Mucosa of rectum (tissue), 2 donors: ENCODE measurements around the gene MAPKAP1.

ENCODE experiments used
- H3K27ac ChIP-seq, 2 donors: one replicate each; pipeline ENCODE4 v1.7.0; 2013; ENCODE audit warnings: inconsistent platforms in 2 of 2, low read depth in 2 of 2, low read length in 2 of 2
- H3K27me3 ChIP-seq, 2 donors: one replicate each; pipeline ENCODE4 v1.7.0; 2013; ENCODE audit warnings: low read length in 2 of 2; ENCODE audit not compliant: control insufficient read depth in 2 of 2, insufficient read depth in 2 of 2
- H3K36me3 ChIP-seq, 2 donors: one replicate each; pipeline ENCODE4 v1.7.0; 2013; ENCODE audit warnings: low read length in 2 of 2; ENCODE audit not compliant: control insufficient read depth in 2 of 2, insufficient read depth in 2 of 2
- H3K4me1 ChIP-seq, 2 donors: one replicate each; pipeline ENCODE4 v1.7.0; 2013; ENCODE audit warnings: low read length in 2 of 2, mild to moderate bottlenecking in 1 of 2; ENCODE audit not compliant: control insufficient read depth in 2 of 2, insufficient read depth in 2 of 2
- H3K4me3 ChIP-seq, 2 donors: one replicate each; pipeline ENCODE4 v1.7.0; 2013; ENCODE audit warnings: low read length in 2 of 2
- H3K9ac ChIP-seq, 2 donors: one replicate each; pipeline ENCODE4 v1.7.0; 2013; ENCODE audit warnings: low read length in 2 of 2, low read depth in 1 of 2, mild to moderate bottlenecking in 1 of 2
- H3K9me3 ChIP-seq, 2 donors: one replicate each; pipeline ENCODE4 v1.7.0; 2013; ENCODE audit warnings: low read length in 2 of 2; ENCODE audit not compliant: control insufficient read depth in 2 of 2
- donor health status: healthy.
- donor health status: Normal muscosa, but diverticular disease.

Gene MAPKAP1

GRCh38 chr9:125747765-125748445 is 40.9 kb upstream of the MAPKAP1 start:
- no peaks in the 10 kb centered on the region for H3K36me3 ChIP-seq
- H3K9ac ChIP-seq: peak overlapping the region; percentile 65 to 66
- H3K4me1 ChIP-seq: peaks cover 9 to 20% of the 10 kb centered on the region in 2 donors
- H3K9me3 ChIP-seq: no peaks in the 10 kb centered on the region
- peak overlapping the region; percentile 82 to 90 for H3K4me3 ChIP-seq
- H3K27me3 ChIP-seq: peaks cover 0 to 2% of the 10 kb centered on the region in 2 donors
- peak overlapping the region; percentile 64 to 84 for H3K27ac ChIP-seq

- peak within 1 kb of the TSS; percentile 82 to 90 for H3K4me3 ChIP-seq
- H3K27ac ChIP-seq: peak within 1 kb of the TSS; percentile 80 to 84
- H3K4me1 ChIP-seq: peaks cover 9 to 20% of the 10 kb centered on the region in 2 donors
- H3K27me3 ChIP-seq: peaks cover 0 to 2% of the 10 kb centered on the region in 2 donors
- H3K36me3 ChIP-seq: no peaks in the 10 kb centered on the region
- peak within 1 kb of the TSS; percentile 65 to 66 for H3K9ac ChIP-seq
- no peaks in the 10 kb centered on the region for H3K9me3 ChIP-seq
These were observed 40.2 kb upstream of the MAPKAP1 start, which contains the start of gene PBX3 for GRCh38 chr9:125747053-125747764. Gene PBX3, plus strand, starts transcription at chr9:125747373.

- Histone ChIP-seq H3K27me3 (peaks cover 0 to 2% of the 10 kb centered on the region in 2 donors), H3K27ac (peak overlapping the region; percentile 46 to 82), H3K9ac (no peak overlapping the region), H3K36me3 (no peaks in the 10 kb centered on the region), H3K4me3 (peak overlapping the region in 1 of 2 donors; percentile 42), H3K4me1 (peaks cover 9 to 16% of the 10 kb centered on the region in 2 donors), H3K9me3 (no peaks in the 10 kb centered on the region)
These were observed 39.7 kb upstream of the MAPKAP1 start for GRCh38 chr9:125746774-125747052.

- peaks cover 0 to 2% of the 10 kb centered on the region in 2 donors for H3K27me3 ChIP-seq
- H3K4me1 ChIP-seq: peaks cover 9 to 16% of the 10 kb centered on the region in 2 donors
- peak overlapping the region; percentile 69 to 76 for H3K4me3 ChIP-seq
- H3K9me3 ChIP-seq: no peaks in the 10 kb centered on the region
- H3K9ac ChIP-seq: peak overlapping the region; percentile 9 to 65
- H3K36me3 ChIP-seq: no peaks in the 10 kb centered on the region
- peak overlapping the region; percentile 80 to 82 for H3K27ac ChIP-seq
These were observed 39.2 kb upstream of the MAPKAP1 start for GRCh38 chr9:125746017-125746773.

GRCh38 chr9:125745682-125746016 is 38.6 kb upstream of the MAPKAP1 start:
- Histone ChIP-seq H3K36me3 (no peaks in the 10 kb centered on the region), H3K27me3 (peaks cover 0 to 2% of the 10 kb centered on the region in 2 donors), H3K4me3 (peak overlapping the region; percentile 69 to 76), H3K4me1 (peaks cover 9 to 16% of the 10 kb centered on the region in 2 donors), H3K27ac (peak overlapping the region; percentile 80 to 82), H3K9me3 (no peaks in the 10 kb centered on the region), H3K9ac (peak overlapping the region; percentile 9 to 65)

GRCh38 chr9:125745018-125745417 is 38.0 kb upstream of the MAPKAP1 start:
- Histone ChIP-seq H3K27me3 (peaks cover 0 to 2% of the 10 kb centered on the region in 2 donors), H3K9ac (no peak overlapping the region), H3K36me3 (no peaks in the 10 kb centered on the region), H3K27ac (peak overlapping the region in 1 of 2 donors; percentile 82), H3K9me3 (no peaks in the 10 kb centered on the region), H3K4me1 (peaks cover 9 to 16% of the 10 kb centered on the region in 2 donors), H3K4me3 (peak overlapping the region in 1 of 2 donors; percentile 76)

GRCh38 chr9:125744616-125745015 is 37.6 kb upstream of the MAPKAP1 start:
- H3K9ac ChIP-seq: no peak overlapping the region

GRCh38 chr9:125743682-125744428 is 36.8 kb upstream of the MAPKAP1 start:
- Histone ChIP-seq H3K4me1 (peaks cover 8 to 15% of the 10 kb centered on the region in 2 donors), H3K9me3 (no peaks in the 10 kb centered on the region), H3K9ac (no peak overlapping the region), H3K27me3 (peaks cover 0 to 2% of the 10 kb centered on the region in 2 donors), H3K4me3 (no peak overlapping the region), H3K36me3 (no peaks in the 10 kb centered on the region), H3K27ac (no peak overlapping the region)

More at GRCh38 chr9:125744616-125745015, 37.6 kb upstream of the MAPKAP1 start:
- Histone ChIP-seq H3K9me3 (no peaks in the 10 kb centered on the region), H3K36me3 (no peaks in the 10 kb centered on the region), H3K4me1 (peaks cover 9 to 15% of the 10 kb centered on the region in 2 donors), H3K27ac (no peak overlapping the region), H3K4me3 (no peak overlapping the region), H3K27me3 (peaks cover 0 to 2% of the 10 kb centered on the region in 2 donors)

- Histone ChIP-seq H3K27ac (no peak overlapping the region), H3K27me3 (peaks cover 0 to 2% of the 10 kb centered on the region in 2 donors), H3K9me3 (no peaks in the 10 kb centered on the region), H3K36me3 (no peaks in the 10 kb centered on the region), H3K9ac (no peak overlapping the region), H3K4me1 (peaks cover 5 to 10% of the 10 kb centered on the region in 2 donors), H3K4me3 (no peak overlapping the region)
These were observed 35.6 kb upstream of the MAPKAP1 start for GRCh38 chr9:125742657-125743056.
